ENCODE results near the gene TAB2. TPM values are rescaled to one million over a fixed set of nuclear protein-coding genes. Genes with fewer than 3 reads are reported as not detected.

Gene TAB2
- total and polyA plus RNA-seq, 2 donors (not counting 3 experiments of a cell fraction or from before 2014, with no cell fraction given), result 26.0 to 37.4 TPM

GRCh38 chr6:149275621-149276020, 41.9 kb upstream of the TAB2 start:
- H2AFZ ChIP-seq (ENCODE audit: low read depth, low read length), result no peak overlapping the region
- no peaks in the 10 kb centered on the region for H3K36me3 ChIP-seq (ENCODE audit: control insufficient read depth in 2 of 2, extremely low read depth in 1 of 2, insufficient read depth in 2 of 2, low read length in 2 of 2)
- ChIA-PET POLR2A (no interaction called here), CTCF (no interaction called here)
- no peaks in the 10 kb centered on the region for H3K9me3 ChIP-seq (replicated peaks; ENCODE audit: control insufficient read depth, insufficient read depth, low read length)
- no peak overlapping the region for H3K4me3 ChIP-seq (replicated peaks in 1 of 3; ENCODE audit: insufficient read depth in 1 of 3, low read depth in 1 of 3, low read length in 3 of 3)
- H3K79me2 ChIP-seq (ENCODE audit: control insufficient read depth, insufficient read depth, low read length), result no peaks in the 10 kb centered on the region
- no peaks in the 10 kb centered on the region for H3K9me1 ChIP-seq (replicated peaks; ENCODE audit: control insufficient read depth, extremely low read depth, insufficient read depth, low read length)
- DNase-seq (ENCODE audit: low read depth, low spot score), result no peak
- intact Hi-C loops (cut with micrococcal nuclease), result no loop called here
- no peak overlapping the region for H3K4me2 ChIP-seq (ENCODE audit: insufficient read depth, low read length)
- TF ChIP-seq POLR2A (IDR thresholded peaks at IDR 0.05; ENCODE audit: low read depth, low read length), result no peak
- no peak for TF ChIP-seq CTCF (IDR thresholded peaks at IDR 0.05; ENCODE audit: extremely low read depth in 1 of 2, insufficient read depth in 1 of 2, low read depth in 1 of 2, low read length in 2 of 2)
- TF ChIP-seq, protein P1, sequence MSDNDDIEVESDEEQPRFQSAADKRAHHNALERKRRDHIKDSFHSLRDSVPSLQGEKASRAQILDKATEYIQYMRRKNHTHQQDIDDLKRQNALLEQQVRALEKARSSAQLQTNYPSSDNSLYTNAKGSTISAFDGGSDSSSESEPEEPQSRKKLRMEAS (IDR thresholded peaks at IDR 0.05; ENCODE audit: insufficient read depth, insufficient read length), result no peak
- no peak for TF ChIP-seq FOS (IDR thresholded peaks at IDR 0.05; ENCODE audit: borderline replicate concordance, insufficient read depth, low read length)
- no peak for TF ChIP-seq MYC (IDR thresholded peaks at IDR 0.05; ENCODE audit: low read depth, low read length)
- no peak for TF ChIP-seq GATA2 (IDR thresholded peaks at IDR 0.05; ENCODE audit: insufficient read depth, insufficient read length, low read depth, low read length)
- no peak for TF ChIP-seq EZH2 (IDR thresholded peaks at IDR 0.05; ENCODE audit: borderline replicate concordance, low read depth, low read length, severe bottlenecking)
- no peak for TF ChIP-seq JUN (IDR thresholded peaks at IDR 0.05; ENCODE audit: borderline replicate concordance, insufficient read depth, insufficient read length, low read depth)
- TF ChIP-seq POLR2AphosphoS5 (IDR thresholded peaks at IDR 0.05; ENCODE audit: insufficient read depth, low read depth, low read length), result no peak
- no peak overlapping the region for H3K27ac ChIP-seq (ENCODE audit: insufficient read depth, low read depth, low read length)
- dilution Hi-C loops (cut with MboI; ENCODE audit: extremely low pct_ligation_motif_present, low sequenced_read_pairs), result no loop called here
- no peaks in the 10 kb centered on the region for H4K20me1 ChIP-seq (replicated peaks; ENCODE audit: control insufficient read depth, extremely low read depth, insufficient read depth, low read length)
- BruUV-seq (replicated peaks), result no TSS peak
- FAIRE-seq, result no peak
- H3K9ac ChIP-seq (replicated peaks; ENCODE audit: extremely low read depth, insufficient read depth, low read length), result no peak overlapping the region
- H3K27me3 ChIP-seq (ENCODE audit: control insufficient read depth in 2 of 2, insufficient read depth in 2 of 2, low read length in 2 of 2), result peaks cover 5 to 13% of the 10 kb centered on the region in 2 experiments
- H3K4me1 ChIP-seq (ENCODE audit: control insufficient read depth, extremely low read depth, insufficient read depth, low read length), result no peaks in the 10 kb centered on the region

Data from endothelial cell of umbilical vein (primary cell).